Cerebellar nuclear complex (tissue), 1 donor: ENCODE data around the gene PXDN.
"Not testable (repeated sequence)": the region's sequence is repeated elsewhere in the genome, so short reads cannot be mapped to it uniquely, and the experiment has no call there.

Experiments
- DNase-seq, 2 experiments: peaks; one replicate each; lab custom pipeline; 2025; lab: John Stamatoyannopoulos, UW

PXDN gene

DNA sequence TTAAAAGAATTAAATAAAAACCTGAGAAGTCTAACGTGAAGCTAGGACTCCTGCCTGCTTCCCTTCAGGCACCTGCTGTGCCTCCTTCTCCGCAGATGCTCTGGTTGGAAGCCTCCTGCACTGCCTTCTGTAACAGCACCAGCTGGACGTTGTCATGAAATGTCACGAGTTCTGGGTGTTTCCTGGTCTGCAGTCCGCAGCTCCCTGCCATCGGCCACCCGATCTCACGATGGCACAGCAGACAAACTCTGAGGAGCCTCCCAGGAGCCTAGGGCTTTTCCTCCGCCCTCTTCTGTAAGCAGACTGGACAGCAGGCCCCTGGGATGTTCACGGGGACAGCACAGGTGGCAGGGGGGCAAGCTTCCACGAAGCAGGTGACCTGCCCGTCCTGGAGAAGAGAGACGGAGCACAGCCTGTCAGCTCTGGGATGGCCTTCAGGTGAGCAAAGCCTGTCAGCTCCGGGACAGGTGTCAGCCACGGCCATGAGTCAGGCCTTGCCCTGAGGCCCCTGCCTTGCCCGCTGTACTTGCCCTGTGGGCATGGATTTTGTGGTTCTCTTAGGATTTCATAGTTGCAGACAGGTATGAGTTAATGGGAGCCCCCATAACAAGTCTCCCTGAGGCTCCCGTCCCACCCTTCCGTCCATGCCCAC, 110.3 kb downstream of the PXDN start:
- DNase-seq: no peak

DNA sequence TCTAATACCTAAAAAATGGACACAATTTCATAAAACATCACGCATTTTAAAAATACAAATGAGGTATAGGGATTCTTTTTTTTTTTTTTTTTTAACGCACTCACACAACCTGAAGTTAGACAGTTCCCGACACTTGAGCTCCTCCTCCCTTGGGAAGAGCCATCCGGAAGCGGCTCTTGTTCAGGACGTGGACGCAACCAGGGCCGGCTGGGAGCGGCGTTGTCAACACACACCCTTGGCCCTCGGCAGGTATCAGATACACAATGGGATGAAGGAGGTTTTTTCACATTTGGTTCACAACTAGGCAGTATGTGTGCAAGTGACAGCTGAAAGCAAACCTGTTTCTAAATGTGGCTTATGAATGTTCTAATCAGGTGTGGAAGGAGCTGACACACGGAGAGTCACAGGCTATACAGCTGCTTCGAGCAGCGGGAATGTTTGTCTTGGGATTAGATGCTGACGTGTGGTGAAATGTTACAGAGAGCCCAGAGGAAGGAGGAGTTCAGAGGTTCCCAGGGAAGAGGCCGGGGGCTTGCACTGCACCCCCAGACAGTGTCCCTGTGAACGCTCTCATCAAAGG, 111.1 kb downstream of the PXDN start:
- DNase-seq: no peak

DNA sequence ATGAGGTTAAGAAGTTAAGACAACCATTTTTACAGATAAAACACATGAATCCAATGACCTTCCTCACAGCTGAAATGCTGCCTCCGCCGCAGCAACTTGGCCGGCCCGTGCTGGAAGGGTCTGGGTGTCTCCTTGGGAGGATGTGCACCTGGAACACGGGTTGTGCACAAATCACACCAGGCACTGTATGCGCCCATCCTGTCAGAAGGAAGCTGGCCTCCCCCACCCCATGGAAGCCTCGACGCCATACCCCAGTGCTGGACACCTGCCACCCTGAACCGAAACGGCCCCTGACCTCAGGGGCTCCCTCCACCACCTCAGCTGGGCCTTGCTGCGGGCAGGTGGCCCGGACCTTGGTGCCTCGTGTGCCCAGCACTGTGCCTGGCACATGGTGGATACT, 111.8 kb downstream of the PXDN start:
- DNase-seq: no peak

DNA sequence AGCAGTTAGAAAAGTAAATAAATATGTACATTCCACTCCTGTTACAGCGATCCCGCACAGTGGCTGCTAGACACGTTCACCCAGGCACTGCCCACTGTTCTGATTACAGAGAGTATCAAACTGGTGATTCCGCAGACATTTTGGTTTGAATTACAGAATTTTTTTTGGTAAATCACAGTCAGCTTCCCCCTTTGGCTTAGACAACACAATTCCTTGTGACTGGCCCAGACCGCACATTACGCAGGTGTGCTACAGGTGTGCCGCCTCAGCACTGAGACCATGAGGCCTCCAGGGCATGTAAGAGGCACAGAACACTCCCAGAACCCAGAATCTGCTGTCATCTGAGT, 112.3 kb downstream of the PXDN start:
- DNase-seq: no peak

DNA sequence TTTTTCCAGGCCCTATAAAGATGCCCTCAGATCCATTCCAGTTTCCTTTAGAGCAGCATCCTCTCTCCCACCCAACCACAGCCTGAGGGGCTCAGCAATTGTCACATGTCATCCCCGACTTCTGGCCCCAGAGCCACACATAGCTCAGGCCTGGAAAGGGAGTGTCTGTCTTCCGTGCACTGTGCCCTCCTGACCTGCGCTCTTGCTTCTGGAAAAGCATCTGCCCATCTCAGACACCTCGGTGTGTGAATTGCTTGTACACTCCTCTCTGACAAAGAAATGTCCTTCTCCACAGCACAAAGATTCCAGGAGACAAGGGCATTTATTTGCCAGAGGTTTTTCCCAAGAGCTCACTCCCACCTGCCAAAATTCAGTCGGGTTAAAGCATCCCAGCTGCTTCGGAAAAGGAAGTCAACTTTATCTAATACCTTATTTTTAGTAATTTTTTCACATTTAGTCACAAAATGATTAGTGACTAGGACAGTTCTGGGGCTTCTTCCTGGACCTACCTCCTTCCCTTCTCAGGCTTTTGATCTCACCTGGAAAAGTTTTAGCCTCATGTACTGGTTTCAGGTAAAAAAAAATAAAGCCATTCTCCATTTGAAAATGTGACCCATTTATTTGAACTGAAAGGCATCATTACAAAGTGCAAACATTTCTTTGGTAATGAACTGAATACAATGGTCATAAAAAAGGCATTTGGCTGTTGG, 112.9 kb downstream of the PXDN start:
- DNase-seq: no peak

DNA sequence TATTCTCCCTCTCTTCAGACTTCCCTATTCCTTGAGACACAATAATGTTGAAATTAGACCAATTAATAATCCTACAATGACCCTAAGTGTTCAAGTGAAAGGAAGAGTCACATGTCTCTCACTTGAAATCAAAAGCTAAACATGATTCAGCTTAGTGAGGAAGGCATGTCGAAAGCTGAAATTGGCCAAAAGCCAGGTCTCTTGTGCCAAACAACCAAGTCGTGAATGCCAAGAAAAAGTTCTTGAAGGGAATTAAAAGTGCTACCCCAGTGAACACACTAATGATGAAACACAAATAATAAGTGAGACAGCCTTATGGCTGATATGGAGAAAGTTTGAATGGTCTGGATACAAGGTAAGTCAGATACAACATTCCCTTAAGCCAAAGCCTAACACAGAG, 115.4 kb downstream of the PXDN start:
- DNase-seq: no peak

DNA sequence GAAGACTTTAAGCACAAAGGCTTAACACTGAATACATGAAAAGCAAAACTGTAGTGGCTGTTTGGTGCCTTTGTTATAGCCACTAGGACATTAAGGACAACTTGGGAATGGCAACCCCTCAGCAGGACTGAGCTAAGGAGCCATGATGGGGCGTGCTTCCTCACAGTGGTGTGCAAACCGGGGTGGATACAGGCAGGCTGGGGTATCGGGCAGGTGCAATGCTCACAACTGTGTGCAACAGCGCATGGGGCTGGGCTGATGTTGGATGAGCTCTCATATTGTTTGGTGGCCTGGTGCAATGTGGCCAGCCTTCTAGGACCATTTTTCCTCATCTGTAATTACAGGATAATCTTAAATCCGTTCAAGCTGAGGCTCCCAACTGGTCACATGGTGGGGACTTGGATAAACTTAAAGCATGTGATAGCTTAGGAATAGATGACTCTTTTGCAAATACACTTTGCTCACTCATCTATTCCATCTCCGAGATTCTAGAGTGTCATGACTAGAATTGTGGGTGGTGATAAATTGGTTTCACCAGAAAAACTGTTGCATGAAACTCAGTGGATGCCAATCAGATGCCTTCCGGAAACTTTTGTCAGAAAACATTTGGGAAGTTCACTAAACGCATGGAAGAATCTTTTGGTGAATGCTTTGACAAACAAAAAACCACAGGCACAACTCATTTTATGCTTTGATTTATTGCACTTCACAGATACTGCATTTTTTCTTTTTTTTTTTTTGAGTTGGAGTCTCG, 116.5 kb downstream of the PXDN start:
- no peak for DNase-seq

DNA sequence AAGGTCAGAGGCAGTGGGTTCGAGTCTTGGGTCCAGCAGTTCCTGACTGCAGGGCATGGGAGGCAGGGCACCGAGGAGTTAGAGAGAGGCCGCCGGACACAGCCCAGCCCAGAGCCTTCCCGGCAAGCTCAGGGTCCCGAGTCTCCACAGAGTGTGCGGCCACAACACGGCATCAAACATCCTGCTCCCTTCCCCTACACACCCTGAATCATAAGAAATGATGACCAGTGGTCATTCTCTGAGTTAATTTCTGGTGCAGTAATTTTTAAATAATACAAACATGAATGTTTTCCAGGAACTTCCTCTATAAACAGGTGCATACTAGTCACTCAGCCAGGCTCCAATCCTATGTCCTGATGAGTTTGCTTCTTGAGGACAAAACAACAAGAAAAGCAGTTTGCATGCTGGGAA, 118.0 kb downstream of the PXDN start:
- DNase-seq: no peak

DNA sequence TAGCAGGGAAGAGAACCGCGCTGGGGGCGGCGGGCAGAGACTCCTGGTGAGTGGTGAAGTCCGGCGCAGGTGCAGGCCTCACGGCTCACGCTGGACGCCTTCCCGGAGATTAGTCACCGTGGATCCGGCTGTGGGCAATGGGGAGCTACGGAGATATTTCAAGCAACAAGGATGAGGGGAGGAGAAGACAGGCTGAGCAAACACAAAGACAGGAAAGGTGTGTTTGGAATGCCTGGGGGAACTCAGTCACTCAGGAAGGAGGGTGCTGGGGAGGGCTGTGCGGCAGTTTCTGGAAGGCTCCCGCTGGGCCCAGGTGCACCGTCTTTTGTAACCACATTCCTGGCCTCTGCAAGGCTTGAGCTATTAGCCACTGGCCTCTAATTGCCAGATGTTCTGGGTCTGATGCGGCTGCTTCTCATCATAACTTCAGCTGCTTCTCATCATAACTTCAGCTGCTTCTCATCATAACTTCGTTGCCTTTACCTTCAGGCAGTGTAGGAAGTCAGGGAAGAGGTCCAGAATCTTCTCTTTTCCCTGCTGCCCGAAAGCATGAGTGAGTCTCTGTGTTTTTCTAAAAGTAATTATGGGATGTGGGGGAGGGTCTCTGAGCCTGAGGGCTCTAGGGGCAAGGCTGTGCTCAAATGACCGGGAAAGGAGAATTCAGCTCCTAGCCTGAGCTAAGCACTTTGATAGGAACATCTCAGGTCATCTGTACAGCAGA, 118.9 kb downstream of the PXDN start:
- DNase-seq: no peak

DNA sequence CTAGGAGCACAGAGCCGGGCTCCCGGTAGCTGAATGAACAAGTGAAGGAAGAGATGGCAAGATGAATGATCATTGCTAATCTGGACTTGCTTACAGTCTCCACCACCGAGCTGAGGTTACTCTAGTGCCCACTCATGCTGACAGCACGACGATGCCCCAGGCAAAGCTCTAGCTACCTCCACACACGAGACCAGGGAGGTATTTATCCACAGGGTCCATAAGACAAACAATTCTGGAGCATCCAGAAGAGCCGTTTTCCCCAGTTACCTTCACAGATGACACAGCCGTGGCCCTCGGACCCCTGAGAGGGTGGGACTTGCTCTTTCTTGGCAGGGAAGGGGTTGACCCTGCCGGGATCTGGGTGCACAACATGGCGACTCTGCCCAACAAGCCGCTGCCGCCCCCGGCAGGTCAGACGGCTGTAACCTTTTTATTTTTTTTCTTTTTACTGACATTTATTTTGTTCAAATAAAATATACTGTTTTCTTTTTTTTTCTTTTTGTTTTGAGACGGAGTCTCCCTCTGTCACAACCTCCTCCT, 120.3 kb downstream of the PXDN start:
- no peak for DNase-seq

DNA sequence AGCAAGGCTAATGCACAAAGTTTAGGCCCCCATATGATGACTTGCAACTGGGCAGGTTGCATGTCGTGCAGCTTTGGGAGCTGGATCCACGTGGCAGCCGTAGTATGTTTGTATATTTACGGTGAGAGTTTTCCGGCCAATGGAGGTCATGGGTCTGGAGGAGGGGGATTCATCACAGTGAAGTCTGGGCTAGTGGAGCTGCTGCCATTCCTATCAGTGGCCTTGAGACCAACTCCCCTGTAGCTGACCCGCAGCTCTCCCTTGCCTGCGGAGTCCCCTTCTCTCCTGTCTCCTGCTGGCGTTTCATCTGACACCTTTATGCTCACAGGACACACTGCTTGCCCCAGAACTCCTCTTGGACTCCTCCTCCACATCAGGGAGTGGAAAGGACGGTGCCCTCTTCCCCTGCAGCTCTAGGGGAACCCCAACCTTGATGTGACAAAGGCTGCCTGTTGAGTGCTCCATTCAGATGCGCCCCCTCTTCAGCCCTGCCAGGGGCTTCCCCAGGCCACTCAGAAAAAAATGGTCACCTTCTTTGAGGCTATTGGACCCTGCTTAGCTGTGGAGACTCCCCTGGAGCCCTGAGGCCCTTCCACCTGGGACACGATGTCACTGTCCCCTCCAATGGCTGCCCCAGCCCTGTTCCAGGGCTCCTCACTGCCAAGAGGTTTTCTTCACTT, 121.7 kb downstream of the PXDN start:
- no peak for DNase-seq

DNA sequence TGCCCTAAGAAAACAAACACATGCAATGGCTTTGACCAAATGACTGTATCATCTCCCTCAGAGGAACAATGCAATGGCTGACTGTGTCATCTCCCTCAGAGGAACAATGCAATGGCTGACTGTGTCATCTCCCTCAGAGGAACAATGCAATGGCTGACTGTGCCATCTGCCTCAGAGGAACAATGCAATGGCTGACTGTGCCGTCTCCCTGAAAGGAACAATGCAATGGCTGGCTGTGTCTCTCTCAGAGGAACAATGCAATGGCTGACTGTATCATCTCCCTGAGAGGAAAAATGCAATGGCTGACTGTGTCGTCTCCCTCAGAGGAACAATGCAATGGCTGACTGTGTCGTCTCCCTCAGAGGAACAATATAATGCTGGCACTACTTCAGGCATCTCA, 122.3 kb downstream of the PXDN start:
- DNase-seq: not testable (repeated sequence)

DNA sequence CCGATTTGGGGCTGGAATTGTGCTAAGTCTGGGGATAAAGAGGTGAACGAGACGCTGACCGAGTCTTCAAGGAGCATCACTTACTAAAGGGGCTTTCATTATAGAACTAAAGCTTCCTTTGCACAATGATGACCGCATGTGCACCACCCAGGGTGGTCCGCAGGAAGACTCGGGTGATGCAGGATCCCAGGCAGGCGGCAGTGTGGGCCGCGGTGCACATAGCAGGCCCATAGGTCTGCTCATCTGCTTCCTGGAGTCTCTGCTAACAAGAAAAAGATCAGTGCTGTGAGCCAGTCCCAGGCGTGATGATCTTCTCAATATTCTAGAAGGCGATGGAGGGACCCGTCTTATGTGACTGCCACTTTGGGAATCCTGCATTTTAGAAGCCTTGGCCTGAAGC, 122.8 kb downstream of the PXDN start:
- no peak for DNase-seq

DNA sequence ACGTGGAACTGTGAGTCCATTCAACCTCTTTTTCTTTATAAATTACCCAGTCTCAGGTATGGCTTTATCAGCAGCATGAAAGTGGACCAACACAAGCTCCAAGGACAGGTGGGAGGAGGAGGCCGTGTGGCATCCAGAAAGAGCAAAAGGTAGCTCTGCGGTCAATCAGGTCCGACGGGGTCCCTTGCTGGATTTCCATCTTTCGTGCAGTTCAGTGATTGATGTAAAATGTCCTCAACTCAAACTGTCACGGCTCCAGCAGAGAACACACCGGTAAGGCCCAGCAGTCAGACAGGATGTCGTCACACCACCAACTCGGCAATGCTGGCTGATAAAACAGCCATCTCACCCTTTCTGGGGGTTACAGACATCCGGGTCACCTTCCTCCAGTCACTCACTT, 123.3 kb downstream of the PXDN start:
- DNase-seq: no peak

DNA sequence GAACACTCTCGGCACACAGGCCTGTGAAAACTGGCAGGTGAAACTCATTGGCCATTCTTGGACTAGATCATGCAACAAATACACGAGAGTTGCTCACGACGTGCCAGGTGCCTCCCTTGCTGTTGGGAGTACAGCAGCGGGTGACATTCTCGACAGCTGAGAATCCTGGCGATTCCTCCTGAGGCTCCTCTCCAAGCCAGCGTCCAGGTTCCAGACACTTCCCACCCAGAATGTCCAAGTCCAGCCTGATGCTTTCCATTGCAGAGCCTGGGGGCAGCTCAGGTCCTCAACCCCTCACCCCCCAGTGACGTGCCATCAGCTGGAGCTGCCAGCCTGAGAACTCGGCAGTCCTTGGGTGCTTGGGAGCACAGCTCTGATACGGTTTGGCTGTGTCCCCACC, 124.2 kb downstream of the PXDN start:
- DNase-seq: no peak

DNA sequence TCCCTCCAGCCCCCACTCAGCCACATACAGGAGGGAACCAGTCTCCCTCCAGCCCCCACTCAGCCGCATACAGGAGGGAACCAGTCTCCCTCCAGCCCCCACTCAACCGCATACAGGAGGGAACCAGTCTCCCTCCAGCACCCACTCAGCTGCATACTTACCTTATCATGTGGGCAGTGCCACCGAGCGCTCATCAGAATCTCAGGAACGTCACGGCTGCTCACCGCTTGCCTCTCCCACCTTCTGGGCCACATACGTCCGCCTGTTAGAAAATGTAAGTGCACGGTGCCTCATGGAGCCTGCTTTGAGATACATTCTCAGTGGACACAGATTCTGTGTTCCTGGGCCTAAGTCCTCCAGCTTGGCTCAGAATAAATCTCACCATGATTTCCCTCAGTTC, 124.8 kb downstream of the PXDN start:
- DNase-seq: no peak

DNA sequence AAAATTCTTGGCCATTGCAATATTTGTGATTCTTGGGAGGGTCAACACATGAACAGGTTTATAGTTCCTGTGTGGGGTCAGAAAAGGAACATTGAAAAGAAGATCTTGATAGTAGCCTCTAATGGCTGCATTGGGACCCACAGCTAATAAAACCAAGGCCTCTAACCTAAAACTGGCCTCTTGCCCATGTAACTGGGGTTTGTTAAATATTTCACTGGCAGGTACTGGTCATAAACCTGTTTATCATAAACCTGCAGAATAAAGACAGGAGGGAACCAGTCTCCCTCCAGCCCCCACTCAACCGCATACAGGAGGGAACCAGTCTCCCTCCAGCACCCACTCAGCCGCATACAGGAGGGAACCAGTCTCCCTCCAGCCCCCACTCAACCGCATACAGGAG, 125.3 kb downstream of the PXDN start:
- no peak for DNase-seq

DNA sequence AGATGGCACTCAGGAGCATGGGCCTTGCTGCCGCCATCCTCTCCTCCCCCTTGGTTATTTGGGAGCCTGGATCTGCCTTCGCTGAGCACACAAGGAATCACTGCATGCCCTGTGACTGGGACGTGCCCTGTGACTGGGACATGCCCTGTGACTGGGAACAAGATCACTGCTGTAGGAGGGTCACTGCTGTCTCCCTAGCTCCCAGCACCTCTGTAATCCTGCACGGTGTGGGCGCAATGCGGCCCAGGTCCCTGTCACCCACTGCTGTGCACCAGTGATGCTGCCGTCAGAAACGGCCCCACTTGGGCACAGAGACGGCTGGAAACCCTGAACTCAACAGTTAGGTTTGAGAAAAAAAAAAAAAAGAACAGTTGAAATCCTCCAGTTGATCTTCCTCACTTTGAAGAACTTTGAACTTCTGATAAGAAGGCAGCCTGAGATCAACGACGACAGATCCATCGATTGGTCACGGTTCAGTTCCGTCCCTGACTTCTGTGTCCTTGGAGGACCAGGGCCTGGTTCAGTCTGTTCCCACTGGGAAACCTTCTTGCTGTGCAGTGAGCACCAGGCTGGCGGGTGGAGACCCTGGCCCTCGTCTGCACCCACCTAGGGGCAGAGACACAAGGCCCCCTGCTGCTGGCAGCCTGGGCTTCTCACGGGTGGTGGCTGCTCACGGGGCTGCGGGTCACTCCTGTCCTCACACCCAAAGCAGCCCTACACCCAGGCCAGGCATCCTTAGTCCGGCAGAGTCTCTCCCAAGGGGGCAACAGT, 125.9 kb downstream of the PXDN start:
- no peak for DNase-seq

DNA sequence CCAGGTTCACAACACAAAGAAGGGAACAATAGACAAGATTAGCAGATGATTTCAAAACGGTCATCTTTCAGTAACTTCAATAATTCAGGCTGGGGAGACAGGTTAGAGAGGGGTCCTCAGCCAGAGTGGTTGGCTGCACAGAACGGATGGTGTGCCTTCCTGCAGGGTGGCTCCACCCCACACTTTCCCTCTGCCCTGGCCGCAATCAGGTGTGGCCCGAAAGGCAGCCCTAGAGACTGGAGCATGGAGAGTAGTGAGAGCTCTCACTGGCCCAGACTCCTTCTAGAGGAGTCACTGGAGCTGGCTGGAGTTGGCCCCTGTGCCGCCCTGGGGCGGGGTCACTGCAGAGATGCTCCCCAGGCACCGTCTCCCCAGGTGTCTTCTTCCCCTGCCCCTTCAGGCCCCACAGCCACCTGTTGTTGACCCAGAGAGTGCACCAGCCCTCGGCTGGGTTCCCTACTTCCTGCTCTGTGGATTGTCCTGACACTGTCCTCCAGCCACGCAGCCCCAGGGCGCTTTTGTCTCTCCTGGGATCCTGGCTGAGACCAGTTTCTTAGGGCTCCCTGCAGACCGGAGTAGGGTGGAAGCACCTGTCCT, 126.8 kb downstream of the PXDN start:
- DNase-seq: no peak

DNA sequence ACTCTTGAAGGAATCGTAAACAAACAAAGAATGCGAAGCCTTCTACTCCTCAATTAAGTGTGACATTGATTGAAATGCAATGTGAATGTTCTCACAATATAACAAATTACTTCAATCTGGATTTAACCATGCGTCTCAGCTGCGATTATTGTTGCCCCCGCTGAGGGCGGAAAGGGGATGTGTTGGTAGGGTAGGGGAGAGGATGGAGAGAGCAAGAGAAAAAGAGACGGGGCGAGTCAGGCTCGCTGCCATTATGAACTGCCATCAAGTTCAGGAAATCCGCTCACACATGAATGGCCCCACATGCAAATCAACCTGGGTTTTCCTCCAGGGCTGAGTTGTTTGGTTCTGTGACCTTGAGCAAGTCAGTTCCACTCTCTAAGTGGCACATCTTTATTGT, 129.8 kb downstream of the PXDN start:
- DNase-seq: no peak
